Uterus (tissue), 4 donors: Measurements from ENCODE around the gene KIF18B. TPM values are rescaled to one million over a fixed set of nuclear protein-coding genes. Genes with fewer than 3 reads are reported as not detected.

Source experiments
- DNase-seq, 2 donors: peaks; one replicate each; pipeline ENCODE4 v3.0.0-alpha.2; 2019 to 2020
- H3K27ac ChIP-seq, 2 donors: fragments of 200-600 bp; sonication (generic); 1 replicate in 1 of 2; 2 replicates in 1 of 2; pipeline ENCODE4 v1.5.1; 2016 to 2018
- H3K27me3 ChIP-seq, 2 donors: fragments of 200-600 bp; sonication (generic); one replicate each; pipeline ENCODE4 v1.5.1; 2018 to 2019; ENCODE audit warnings: control low read depth in 1 of 2
- H3K36me3 ChIP-seq, 2 donors: fragments of 200-600 bp; sonication (generic); one replicate each; pipeline ENCODE4 v1.5.1; 2019; ENCODE audit warnings: control low read depth in 1 of 2
- H3K4me1 ChIP-seq, 2 donors: fragments of 200-600 bp; sonication (generic); one replicate each; pipeline ENCODE4 v1.5.1; 2018 to 2019; ENCODE audit warnings: control low read depth in 1 of 2
- H3K4me3 ChIP-seq, 2 donors: fragments of 200-600 bp; sonication (generic); 1 replicate in 1 of 2; 2 replicates in 1 of 2; pipeline ENCODE4 v1.5.1; 2018 to 2019; ENCODE audit warnings: mild to moderate bottlenecking in 1 of 2
- H3K9me3 ChIP-seq, 2 donors: fragments of 200-600 bp; sonication (generic); one replicate each; pipeline ENCODE4 v1.5.1; 2019; ENCODE audit warnings: control low read depth in 1 of 2
- POLR2A ChIP-seq, 2 donors: fragments of 450-650 bp; IDR thresholded peaks; one replicate each; pipeline ENCODE4 v1.6.1; 2016; ENCODE audit warnings: antibody characterized with exemption in 2 of 2, mild to moderate bottlenecking in 1 of 2, moderate library complexity in 1 of 2
- intact Hi-C: fragments of 100-400 bp; cut with DNase I; formaldehyde crosslinking; loops from one replicate; pipeline ENCODE4 v1.15.1; 2023; ENCODE audit warnings: low total_unique reads
- total RNA-seq, 4 donors: library from RNA; depleted of rRNA in 3 of 4; stranded (reverse); fragments of >200 nt in 3 of 4; gene quantifications; one replicate each; pipeline versions ENCODE4 v1.1.0 to v1.2.4, GENCODE V29; 2014 to 2023
- TF ChIP-seq, protein P1 (sequence below), 4 experiments: fragments of 200-600 bp in 2 of 4; fragments of 450-650 bp in 2 of 4; sonication (generic) in 2 of 4; IDR thresholded peaks; one replicate each; pipeline ENCODE4 v1.5.1; 2016 to 2019; ENCODE audit warnings: antibody characterized with exemption in 4 of 4, mild to moderate bottlenecking in 2 of 4, moderate library complexity in 1 of 4
- donor health status: DM: yes; HTN: yes; CAD: no.

Gene KIF18B
- total RNA-seq, 4 donors from 2014 or later, result 4.4 TPM; not detected in 3

- Histone ChIP-seq H3K4me1 (peaks cover 0 to 3% of the 10 kb centered on the region in 2 donors), H3K9me3 (no peaks in the 10 kb centered on the region), H3K4me3 (no peak overlapping the region), H3K27ac (no peak overlapping the region), H3K36me3 (no peaks in the 10 kb centered on the region), H3K27me3 (no peaks in the 10 kb centered on the region)
- no peak for DNase-seq
- intact Hi-C loops, result no loop called here
- TF ChIP-seq, protein P1, sequence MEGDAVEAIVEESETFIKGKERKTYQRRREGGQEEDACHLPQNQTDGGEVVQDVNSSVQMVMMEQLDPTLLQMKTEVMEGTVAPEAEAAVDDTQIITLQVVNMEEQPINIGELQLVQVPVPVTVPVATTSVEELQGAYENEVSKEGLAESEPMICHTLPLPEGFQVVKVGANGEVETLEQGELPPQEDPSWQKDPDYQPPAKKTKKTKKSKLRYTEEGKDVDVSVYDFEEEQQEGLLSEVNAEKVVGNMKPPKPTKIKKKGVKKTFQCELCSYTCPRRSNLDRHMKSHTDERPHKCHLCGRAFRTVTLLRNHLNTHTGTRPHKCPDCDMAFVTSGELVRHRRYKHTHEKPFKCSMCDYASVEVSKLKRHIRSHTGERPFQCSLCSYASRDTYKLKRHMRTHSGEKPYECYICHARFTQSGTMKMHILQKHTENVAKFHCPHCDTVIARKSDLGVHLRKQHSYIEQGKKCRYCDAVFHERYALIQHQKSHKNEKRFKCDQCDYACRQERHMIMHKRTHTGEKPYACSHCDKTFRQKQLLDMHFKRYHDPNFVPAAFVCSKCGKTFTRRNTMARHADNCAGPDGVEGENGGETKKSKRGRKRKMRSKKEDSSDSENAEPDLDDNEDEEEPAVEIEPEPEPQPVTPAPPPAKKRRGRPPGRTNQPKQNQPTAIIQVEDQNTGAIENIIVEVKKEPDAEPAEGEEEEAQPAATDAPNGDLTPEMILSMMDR (IDR thresholded peaks at IDR 0.05), result no peak
- no peak for TF ChIP-seq POLR2A (IDR thresholded peaks at IDR 0.05)
Observed at GRCh38 chr17:44990994-44991393, 43.4 kb upstream of the KIF18B start.

GRCh38 chr17:44989552-44990138 lies 42.1 kb upstream of the KIF18B start:
- intact Hi-C loops, result loop anchor here (10.0 kb wide), 1 partner anchor 55 kb away; no protein-coding TSS in a partner anchor
- H3K27ac ChIP-seq, result no peak overlapping the region
- no peaks in the 10 kb centered on the region for H3K9me3 ChIP-seq
- peaks cover 0 to 3% of the 10 kb centered on the region in 2 donors for H3K4me1 ChIP-seq
- H3K27me3 ChIP-seq, result no peaks in the 10 kb centered on the region
- DNase-seq, result no peak
- no peak overlapping the region for H3K4me3 ChIP-seq
- no peaks in the 10 kb centered on the region for H3K36me3 ChIP-seq
- TF ChIP-seq, protein P1 (IDR thresholded peaks at IDR 0.05), result no peak
- TF ChIP-seq POLR2A (IDR thresholded peaks at IDR 0.05), result no peak

GRCh38 chr17:44988044-44988942 lies 40.7 kb upstream of the KIF18B start:
- Histone ChIP-seq H3K9me3 (no peaks in the 10 kb centered on the region), H3K27ac (no peak overlapping the region), H3K36me3 (no peaks in the 10 kb centered on the region), H3K4me3 (no peak overlapping the region), H3K4me1 (peaks cover 0 to 3% of the 10 kb centered on the region in 2 donors), H3K27me3 (no peaks in the 10 kb centered on the region)
- no peak for DNase-seq
- intact Hi-C loops, result loop anchor here (10.0 kb wide), 1 partner anchor 57 kb away; no protein-coding TSS in a partner anchor
- TF ChIP-seq, protein P1 (IDR thresholded peaks at IDR 0.05), result no peak
- no peak for TF ChIP-seq POLR2A (IDR thresholded peaks at IDR 0.05)

DNA sequence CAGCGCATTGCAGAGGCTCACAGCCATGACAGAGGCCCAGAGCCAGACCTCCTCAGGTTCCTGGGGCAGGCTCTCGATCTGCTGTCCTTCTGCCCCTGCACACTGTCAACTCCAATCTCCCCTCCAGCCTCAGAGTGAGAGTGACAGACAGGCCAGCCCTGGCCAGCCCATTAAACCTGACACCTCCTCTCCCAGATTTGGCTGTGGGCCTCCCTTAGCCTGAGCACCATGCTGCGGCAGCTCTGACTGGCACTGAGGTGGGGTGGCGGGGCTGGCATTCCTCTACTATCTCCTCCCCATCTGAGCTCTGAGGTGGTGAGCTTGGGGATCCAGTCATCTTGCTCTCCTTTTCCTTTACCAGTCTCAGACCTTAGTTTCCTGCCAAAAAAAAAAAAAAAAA lies 36.0 kb upstream of the KIF18B start:
- DNase-seq, result no peak
- H3K9me3 ChIP-seq, result no peaks in the 10 kb centered on the region
- H3K4me1 ChIP-seq, result peaks cover 0 to 3% of the 10 kb centered on the region in 2 donors
- TF ChIP-seq, protein P1 (IDR thresholded peaks at IDR 0.05), result no peak
- TF ChIP-seq POLR2A (IDR thresholded peaks at IDR 0.05), result no peak
- intact Hi-C loops, result loop anchor here (10.0 kb wide), 1 partner anchor 61 kb away; no protein-coding TSS in a partner anchor
- H3K4me3 ChIP-seq, result no peak overlapping the region
- H3K27ac ChIP-seq, result no peak overlapping the region
- H3K36me3 ChIP-seq, result no peaks in the 10 kb centered on the region
- H3K27me3 ChIP-seq, result no peaks in the 10 kb centered on the region
